Esophagus muscularis mucosa (tissue), 4 donors: ENCODE results near the gene MAP7D1. TPM values are rescaled to one million over a fixed set of nuclear protein-coding genes. Genes with fewer than 3 reads are reported as not detected.
"Not testable (repeated sequence)": the region's sequence is repeated elsewhere in the genome, so short reads cannot be mapped to it uniquely, and the experiment has no call there.

Experiments
- DNase-seq: peaks from one replicate; pipeline ENCODE4 v3.0.0-alpha.2; 2017; ENCODE audit errors: extremely low spot score
- H3K27ac ChIP-seq, 4 donors: fragments of 200-600 bp; sonication (generic); replicated peaks in 1 of 4; 1 replicate in 3 of 4; 2 replicates in 1 of 4; pipeline ENCODE4 v1.5.1; 2016 to 2019; ENCODE audit warnings: mild to moderate bottlenecking in 1 of 4
- H3K27me3 ChIP-seq, 4 donors: fragments of 200-600 bp; sonication (generic); one replicate each; pipeline versions ENCODE4 v1.5.1 to v1.6.0; 2016 to 2019
- H3K36me3 ChIP-seq, 4 donors: fragments of 200-600 bp; sonication (generic); one replicate each; pipeline ENCODE4 v1.5.1; 2016 to 2019
- H3K4me1 ChIP-seq, 4 donors: fragments of 200-600 bp; sonication (generic); one replicate each; pipeline ENCODE4 v1.5.1; 2016 to 2019
- H3K4me3 ChIP-seq, 4 donors: fragments of 200-600 bp; sonication (generic); 1 replicate in 2 of 4; 2 replicates in 2 of 4; pipeline ENCODE4 v1.5.1; 2016 to 2019; ENCODE audit warnings: mild to moderate bottlenecking in 4 of 4, moderate library complexity in 1 of 4
- H3K9me3 ChIP-seq, 4 donors: fragments of 200-600 bp; sonication (generic); 1 replicate in 3 of 4; 2 replicates in 1 of 4; pipeline ENCODE4 v1.5.1; 2016 to 2019
- CTCF ChIP-seq, 3 experiments: fragments of 200-600 bp in 2 of 3; fragments of 450-650 bp in 1 of 3; sonication (generic) in 2 of 3; IDR thresholded peaks; one replicate each; pipeline ENCODE4 v1.5.1; 2017 to 2019; ENCODE audit warnings: antibody characterized with exemption in 3 of 3, mild to moderate bottlenecking in 2 of 3, moderate library complexity in 1 of 3
- EP300 ChIP-seq: sonication (generic); formaldehyde crosslinking; IDR thresholded peaks from one replicate; pipeline ENCODE4 v1.6.1; 2017; ENCODE audit warnings: antibody characterized with exemption
- POLR2A ChIP-seq: fragments of 450-650 bp; IDR thresholded peaks from one replicate; pipeline ENCODE4 v1.6.1; 2017; ENCODE audit warnings: antibody characterized with exemption, moderate library complexity, mild to moderate bottlenecking, low read depth
- POLR2AphosphoS5 ChIP-seq, 2 donors: sonication (generic); formaldehyde crosslinking; IDR thresholded peaks; one replicate each; pipeline ENCODE4 v1.6.1; 2017; ENCODE audit warnings: antibody characterized with exemption in 2 of 2
- WGBS: methylation state at CpG from one replicate; pipeline ENCODE4 v1.1.5; 2018; 5-methylcytosine and 5-hydroxymethylcytosine counted together
- intact Hi-C: fragments of 100-400 bp; cut with DNase I; formaldehyde crosslinking; loops from one replicate; pipeline ENCODE4 v1.15.1; 2023
- total RNA-seq, 4 donors: library from RNA; depleted of rRNA; stranded (reverse); fragments of >200 nt; gene quantifications; one replicate each; pipeline versions ENCODE4 v1.1.0 to v1.2.1, GENCODE V29; 2016

The MAP7D1 gene
- total RNA-seq, 4 donors from 2014 or later: 162 to 263 (median 225) TPM

- no peak for DNase-seq
- Histone ChIP-seq H3K4me3 (peak overlapping the region; percentile 70 to 99 (median 98)), H3K27ac (peak overlapping the region; percentile 97 to 99 (median 98)), H3K9me3 (no peaks in the 10 kb centered on the region), H3K36me3 (peaks cover 0 to 20% (median 0%) of the 10 kb centered on the region in 4 donors), H3K4me1 (peaks cover 63 to 85% (median 70%) of the 10 kb centered on the region in 4 donors), H3K27me3 (no peaks in the 10 kb centered on the region)
- WGBS: 0% methylated on average over 16 of the region's 69 CpGs
- TF ChIP-seq POLR2AphosphoS5 (IDR thresholded peaks at IDR 0.05) (peak; percentile 39 to 47), EP300 (no peak), CTCF (IDR thresholded peaks at IDR 0.05) (no peak), POLR2A (no peak)
- intact Hi-C loops: loop anchor here (10.0 kb wide), 1 partner anchor 228 kb away; the partner anchor contains the start of gene STK40
Measured at GRCh38 chr1:36156329-36157114, 562 bp downstream of the MAP7D1 start.

- Histone ChIP-seq H3K4me1 (peaks cover 63 to 85% (median 70%) of the 10 kb centered on the region in 4 donors), H3K36me3 (peaks cover 0 to 20% (median 0%) of the 10 kb centered on the region in 4 donors), H3K9me3 (no peaks in the 10 kb centered on the region), H3K4me3 (peak overlapping the region; percentile 70 to 99 (median 98)), H3K27ac (peak overlapping the region; percentile 97 to 99 (median 98)), H3K27me3 (no peaks in the 10 kb centered on the region)
- no peak for TF ChIP-seq POLR2A
- no peak for TF ChIP-seq CTCF (IDR thresholded peaks at IDR 0.05)
- no peak for TF ChIP-seq POLR2AphosphoS5 (IDR thresholded peaks at IDR 0.05)
- no peak for TF ChIP-seq EP300
- no peak for DNase-seq
- intact Hi-C loops: loop anchor here (10.0 kb wide), 1 partner anchor 227 kb away; the partner anchor contains the start of gene STK40
- WGBS: 2% methylated on average over 9 of the region's 9 CpGs
Measured at GRCh38 chr1:36157115-36157903, 1.3 kb downstream of the MAP7D1 start.

- peaks cover 66 to 85% (median 72%) of the 10 kb centered on the region in 4 donors for H3K4me1 ChIP-seq
- no peaks in the 10 kb centered on the region for H3K27me3 ChIP-seq
- no peaks in the 10 kb centered on the region for H3K9me3 ChIP-seq
- TF ChIP-seq POLR2AphosphoS5 (IDR thresholded peaks at IDR 0.05): peak in 1 of 2 donors; percentile 21
- TF ChIP-seq CTCF (IDR thresholded peaks at IDR 0.05): no peak
- WGBS: 41% methylated on average over 7 of the region's 9 CpGs
- H3K36me3 ChIP-seq: peaks cover 0 to 20% (median 0%) of the 10 kb centered on the region in 4 donors
- DNase-seq: no peak
- peak overlapping the region; percentile 70 to 99 (median 98) for H3K4me3 ChIP-seq
- peak overlapping the region; percentile 97 to 99 (median 98) for H3K27ac ChIP-seq
- intact Hi-C loops: loop anchor here (10.0 kb wide), 1 partner anchor 227 kb away; the partner anchor contains the start of gene STK40
Measured at GRCh38 chr1:36157973-36158826, 2.2 kb downstream of the MAP7D1 start.

GRCh38 chr1:36158827-36159252, 2.9 kb downstream of the MAP7D1 start:
- intact Hi-C loops: loop anchor here (10.0 kb wide), 1 partner anchor 226 kb away; the partner anchor contains the start of gene STK40
- not testable (repeated sequence) for H3K9me3 ChIP-seq, H3K27me3 ChIP-seq, DNase-seq
- H3K4me3 ChIP-seq: peak overlapping the region; percentile 70 to 99 (median 98)
- peaks cover 72 to 84% (median 79%) of the 10 kb centered on the region in 4 donors for H3K4me1 ChIP-seq
- peaks cover 0 to 20% (median 0%) of the 10 kb centered on the region in 4 donors for H3K36me3 ChIP-seq
- peak overlapping the region; percentile 97 to 99 (median 98) for H3K27ac ChIP-seq
- 84% methylated on average over 10 of the region's 10 CpGs for WGBS
